Peyer's patch (tissue), 4 donors: Measurements from ENCODE around the gene DNMT3A. TPM values are rescaled to one million over a fixed set of nuclear protein-coding genes. Genes with fewer than 3 reads are reported as not detected.

ENCODE experiments used
- DNase-seq, 3 donors: peaks; one replicate each; pipeline ENCODE4 v3.0.0-alpha.2; 2017 to 2019
- H3K27ac ChIP-seq, 4 donors: fragments of 200-600 bp; sonication (generic); one replicate each; pipeline ENCODE4 v1.5.1; 2016 to 2019
- H3K27me3 ChIP-seq, 2 donors: fragments of 200-600 bp; sonication (generic); one replicate each; pipeline ENCODE4 v1.5.1; 2019
- H3K36me3 ChIP-seq, 3 donors: fragments of 200-600 bp; sonication (generic); one replicate each; pipeline ENCODE4 v1.5.1; 2016 to 2019
- H3K4me1 ChIP-seq, 4 donors: fragments of 200-600 bp; sonication (generic); one replicate each; pipeline ENCODE4 v1.5.1; 2016 to 2019
- H3K4me3 ChIP-seq, 4 donors: fragments of 200-600 bp; sonication (generic); 1 replicate in 3 of 4; 2 replicates in 1 of 4; pipeline ENCODE4 v1.5.1; 2016 to 2019; ENCODE audit warnings: mild to moderate bottlenecking in 1 of 4
- H3K9me3 ChIP-seq, 4 donors: fragments of 200-600 bp; sonication (generic); one replicate each; pipeline ENCODE4 v1.5.1; 2016 to 2019; ENCODE audit warnings: mild to moderate bottlenecking in 1 of 4
- CTCF ChIP-seq, 6 experiments: fragments of 450-650 bp in 4 of 6; fragments of 200-600 bp in 2 of 6; sonication (generic) in 1 of 6; IDR thresholded peaks; one replicate each; pipeline ENCODE4 v1.5.1; 2017 to 2019; ENCODE audit warnings: antibody characterized with exemption in 6 of 6, mild to moderate bottlenecking in 3 of 6, moderate library complexity in 1 of 6
- POLR2A ChIP-seq, 2 donors: fragments of 450-650 bp; IDR thresholded peaks; one replicate each; pipeline ENCODE4 v1.5.1; 2017; ENCODE audit warnings: antibody characterized with exemption in 2 of 2, mild to moderate bottlenecking in 2 of 2, moderate library complexity in 2 of 2
- total RNA-seq, 4 donors: library from RNA; depleted of rRNA; stranded (reverse); fragments of >200 nt; gene quantifications; one replicate each; pipeline ENCODE4 v1.1.0, GENCODE V29; 2016

Gene DNMT3A
- total RNA-seq, 4 donors from 2014 or later = 10.7 to 126 (median 27.7) TPM

GRCh38 chr2:25306777-25307368, 34.9 kb downstream of the DNMT3A start:
- no peak for TF ChIP-seq POLR2A (IDR thresholded peaks at IDR 0.05)
- Histone ChIP-seq H3K36me3 (peaks cover 0 to 7% (median 0%) of the 10 kb centered on the region in 3 donors), H3K9me3 (no peaks in the 10 kb centered on the region), H3K4me1 (peaks cover 0 to 46% (median 9%) of the 10 kb centered on the region in 4 donors), H3K27me3 (no peaks in the 10 kb centered on the region), H3K27ac (no peak overlapping the region), H3K4me3 (no peak overlapping the region)
- DNase-seq = no peak

GRCh38 chr2:25305775-25306174, 36.0 kb downstream of the DNMT3A start:
- Histone ChIP-seq H3K4me3 (no peak overlapping the region), H3K27ac (no peak overlapping the region), H3K27me3 (no peaks in the 10 kb centered on the region), H3K9me3 (no peaks in the 10 kb centered on the region), H3K36me3 (peaks cover 0 to 7% (median 0%) of the 10 kb centered on the region in 3 donors), H3K4me1 (peaks cover 0 to 40% (median 16%) of the 10 kb centered on the region in 4 donors)
- TF ChIP-seq POLR2A (IDR thresholded peaks at IDR 0.05) (no peak), CTCF (IDR thresholded peaks at IDR 0.05) (no peak)
- DNase-seq = no peak

GRCh38 chr2:25304826-25305596, 36.7 kb downstream of the DNMT3A start:
- peaks cover 0 to 10% (median 0%) of the 10 kb centered on the region in 3 donors for H3K36me3 ChIP-seq

DNA sequence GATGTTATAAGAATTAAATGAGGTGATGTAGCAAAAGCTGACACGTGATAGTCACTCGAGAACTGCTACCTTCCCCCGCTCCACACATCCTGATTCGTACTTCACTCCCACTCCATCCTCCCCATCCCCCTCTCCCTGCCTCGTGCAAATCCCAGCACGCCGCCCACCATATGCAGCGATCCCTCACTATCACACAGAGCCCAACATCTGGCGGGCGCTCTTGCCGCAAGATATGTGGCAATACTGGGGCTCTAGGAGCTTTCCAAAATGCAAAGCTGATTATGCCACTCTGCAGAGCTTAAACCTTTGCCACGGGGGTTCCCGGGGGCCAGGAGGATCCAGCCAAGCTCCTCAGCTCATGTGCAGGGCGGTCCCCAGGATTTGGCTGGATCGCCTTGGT, 37.4 kb downstream of the DNMT3A start:
- H3K9me3 ChIP-seq = no peaks in the 10 kb centered on the region
- H3K4me3 ChIP-seq = no peak overlapping the region
- DNase-seq = no peak
- no peak for TF ChIP-seq CTCF (IDR thresholded peaks at IDR 0.05)
- no peak for TF ChIP-seq POLR2A (IDR thresholded peaks at IDR 0.05)
- H3K36me3 ChIP-seq = peaks cover 0 to 16% (median 0%) of the 10 kb centered on the region in 3 donors
- H3K4me1 ChIP-seq = peaks cover 0 to 31% (median 16%) of the 10 kb centered on the region in 4 donors
- no peaks in the 10 kb centered on the region for H3K27me3 ChIP-seq
- H3K27ac ChIP-seq = no peak overlapping the region

More at GRCh38 chr2:25304826-25305596, 36.7 kb downstream of the DNMT3A start:
- Histone ChIP-seq H3K27me3 (no peaks in the 10 kb centered on the region), H3K4me1 (peaks cover 0 to 32% (median 16%) of the 10 kb centered on the region in 4 donors), H3K4me3 (no peak overlapping the region), H3K9me3 (no peaks in the 10 kb centered on the region), H3K27ac (no peak overlapping the region)
- TF ChIP-seq POLR2A (IDR thresholded peaks at IDR 0.05) (no peak), CTCF (IDR thresholded peaks at IDR 0.05) (no peak)
- DNase-seq = no peak

DNA sequence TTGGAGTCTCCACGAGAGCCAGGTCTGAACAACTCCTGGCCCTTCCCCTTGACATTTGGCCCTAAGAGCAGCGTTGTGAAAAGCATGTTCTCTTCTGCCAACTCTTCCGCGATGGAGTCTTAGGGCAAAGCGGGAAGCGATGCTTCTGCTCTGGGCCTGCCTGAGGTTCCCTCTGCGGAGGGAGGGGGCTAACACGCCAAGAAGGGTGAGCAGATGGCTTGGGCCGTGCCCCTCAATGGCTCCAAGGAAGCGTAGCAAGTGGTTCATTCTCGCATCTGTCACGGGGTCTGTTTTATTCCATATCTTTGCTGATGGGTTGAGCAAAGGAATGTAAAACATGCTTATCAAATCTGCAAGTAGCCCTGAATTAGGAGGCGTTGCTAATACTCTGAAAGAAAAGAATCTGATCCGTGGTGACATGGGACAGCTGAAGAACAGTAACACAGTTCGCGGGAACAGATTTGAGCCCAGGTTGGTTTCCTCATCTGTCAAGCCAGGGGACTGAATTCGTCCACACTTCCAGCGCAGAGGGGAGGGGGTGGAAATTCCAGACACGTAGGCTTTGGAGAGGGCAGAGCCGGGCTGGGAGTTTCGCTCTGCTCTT, 38.0 kb downstream of the DNMT3A start:
- Histone ChIP-seq H3K4me1 (peaks cover 0 to 31% (median 16%) of the 10 kb centered on the region in 4 donors), H3K27ac (no peak overlapping the region), H3K9me3 (no peaks in the 10 kb centered on the region), H3K36me3 (peaks cover 0 to 20% (median 0%) of the 10 kb centered on the region in 3 donors), H3K27me3 (no peaks in the 10 kb centered on the region), H3K4me3 (no peak overlapping the region)
- TF ChIP-seq CTCF (IDR thresholded peaks at IDR 0.05) = no peak
- no peak for TF ChIP-seq POLR2A (IDR thresholded peaks at IDR 0.05)
- DNase-seq = no peak
